Fibroblast of upper back skin (primary cell): ENCODE data around the gene ATP12A.

Source experiments
- DNase-seq: peaks from one replicate; pipeline ENCODE4 v3.0.0-alpha.2; 2013

The ATP12A gene

DNA sequence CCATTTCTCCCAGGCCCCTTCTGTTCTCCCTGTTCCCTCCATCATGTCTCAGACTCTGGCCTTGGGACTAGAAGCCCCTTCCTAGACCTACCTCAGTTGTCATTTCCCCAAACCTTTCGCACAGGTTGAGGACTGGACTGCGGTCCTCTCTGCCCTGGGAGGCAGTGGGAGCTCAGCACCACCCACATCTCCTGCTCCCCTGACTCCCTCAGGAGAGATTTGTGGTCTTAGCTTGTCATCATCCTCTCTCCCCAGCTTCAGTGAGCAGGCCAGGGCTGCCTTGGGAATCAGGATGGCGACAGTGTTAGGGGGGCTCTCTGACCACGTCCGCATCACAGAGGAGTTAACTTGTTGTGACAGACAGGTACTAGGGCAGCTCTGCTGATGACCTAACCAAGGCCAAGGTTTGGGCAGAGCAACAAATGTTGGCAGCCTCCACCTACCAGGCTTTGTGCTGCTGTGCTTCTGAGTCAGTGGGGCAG, 58.2 kb downstream of the ATP12A start:
- no peak for DNase-seq

- DNase-seq: no peak
These were observed 60.0 kb downstream of the ATP12A start for GRCh38 chr13:24740014-24740890.

- no peak for DNase-seq
These were observed 60.9 kb downstream of the ATP12A start for GRCh38 chr13:24741016-24741662.

- DNase-seq: no peak
These were observed 61.6 kb downstream of the ATP12A start for GRCh38 chr13:24741791-24742190.

- peak; percentile 15 for DNase-seq
These were observed 62.1 kb downstream of the ATP12A start for GRCh38 chr13:24742294-24742693.

DNA sequence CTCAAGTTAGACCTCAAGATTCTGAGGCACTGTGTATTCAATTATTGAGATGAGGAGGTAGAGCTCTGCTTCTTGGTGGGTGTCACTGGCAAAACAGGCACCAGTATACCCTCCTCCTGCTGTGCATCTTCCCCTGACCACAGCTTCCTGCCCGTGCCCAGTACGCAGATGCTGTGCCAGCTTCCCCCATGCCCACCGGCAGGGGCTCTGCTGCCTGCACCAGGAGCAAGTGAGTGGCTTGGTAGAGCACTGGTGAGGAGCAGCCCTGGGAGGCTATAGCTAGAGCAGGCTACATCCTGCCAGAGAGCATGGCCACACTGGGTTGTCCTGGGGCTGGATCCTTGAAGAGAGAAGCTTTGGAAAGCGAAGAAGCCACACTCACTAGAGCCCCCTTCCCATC, 62.8 kb downstream of the ATP12A start:
- no peak for DNase-seq

DNA sequence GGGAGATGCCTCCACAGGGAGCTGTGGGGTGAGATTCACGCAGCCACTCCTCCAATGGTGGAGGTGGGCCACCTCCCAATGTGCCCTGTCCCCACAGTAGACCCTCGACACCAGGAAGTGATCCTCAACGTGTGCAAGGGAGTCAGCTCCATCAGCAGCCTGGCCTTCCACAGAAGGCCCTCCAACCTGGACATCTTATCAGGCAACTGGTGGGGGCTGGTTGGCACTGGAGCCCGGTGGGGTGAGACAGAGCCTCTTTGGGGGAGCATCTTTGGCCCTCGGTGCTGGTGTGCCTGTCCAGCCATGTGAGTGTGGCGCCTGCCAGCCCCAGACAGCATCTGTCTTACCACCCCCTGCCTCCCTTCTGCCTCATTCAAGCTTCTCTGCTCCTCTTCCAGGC, 64.0 kb downstream of the ATP12A start:
- DNase-seq: no peak

- no peak for DNase-seq
These were observed 65.3 kb downstream of the ATP12A start for GRCh38 chr13:24745516-24745860.

GRCh38 chr13:24745861-24746617, 65.8 kb downstream of the ATP12A start:
- no peak for DNase-seq

- DNase-seq: no peak
These were observed 66.5 kb downstream of the ATP12A start for GRCh38 chr13:24746618-24747247.

- DNase-seq: no peak
These were observed 67.2 kb downstream of the ATP12A start for GRCh38 chr13:24747248-24748060.

- no peak for DNase-seq
These were observed 67.8 kb downstream of the ATP12A start for GRCh38 chr13:24748061-24748400.

DNA sequence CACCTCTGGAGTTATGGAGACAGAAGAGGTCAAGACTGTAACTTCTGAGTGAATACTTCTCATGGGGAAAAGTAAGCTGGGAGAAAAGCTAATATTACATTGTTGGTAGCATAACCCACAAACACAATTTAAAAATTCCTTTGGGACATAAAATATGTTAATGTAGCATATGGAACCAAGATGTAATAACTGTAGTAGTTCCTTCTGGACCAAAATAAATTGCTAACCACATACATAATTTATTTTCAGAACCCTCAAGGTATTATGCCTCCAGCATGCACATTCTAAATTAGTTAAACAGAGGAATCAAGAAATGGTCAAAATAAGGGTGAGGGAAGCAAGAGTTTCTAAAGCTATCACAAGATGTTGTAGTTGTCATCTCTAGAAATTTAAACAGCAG, 79.0 kb downstream of the ATP12A start:
- no peak for DNase-seq
